Measurements from ENCODE around the gene DDX54. TPM values are rescaled to one million over a fixed set of nuclear protein-coding genes. Genes with fewer than 3 reads are reported as not detected.

DDX54 gene
- total RNA-seq, 1 experiment from 2014 or later = 83.0 TPM

DNA sequence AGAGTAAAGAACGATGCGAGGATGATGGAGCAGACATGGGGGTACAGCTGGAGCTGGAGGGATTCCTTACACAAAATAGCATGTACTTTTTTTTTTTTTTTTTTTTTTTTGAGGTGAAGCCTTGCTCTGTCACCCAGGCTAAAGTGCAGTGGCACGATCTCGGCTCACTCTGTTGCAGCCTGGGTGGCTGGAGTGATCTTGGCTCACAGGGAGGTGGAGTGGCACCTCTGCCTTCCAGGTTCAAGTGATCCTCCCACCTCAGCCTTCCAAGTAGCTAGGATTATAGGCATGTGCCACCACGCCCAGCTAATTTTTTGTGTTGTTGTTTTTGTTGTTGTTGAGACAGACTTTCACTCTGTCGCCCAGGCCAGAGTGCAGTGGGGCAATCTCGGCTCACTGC lies 44.6 kb downstream of the DDX54 start:
- Histone ChIP-seq H2AFZ (ENCODE audit: low read length) (no peak overlapping the region), H2BK20ac (ENCODE audit: low read depth, low read length, poor library complexity, severe bottlenecking) (no peak overlapping the region), H3K79me2 (ENCODE audit: insufficient read depth, low read length) (no peaks in the 10 kb centered on the region), H4K91ac (ENCODE audit: insufficient read length, low read depth, low read length) (no peak overlapping the region), H4K5ac (ENCODE audit: insufficient read length, low read depth, low read length) (no peak overlapping the region), H3K14ac (ENCODE audit: insufficient read depth, low read length) (no peak overlapping the region), H2BK120ac (ENCODE audit: low read depth, low read length, poor library complexity, severe bottlenecking) (no peak overlapping the region), H4K8ac (replicated peaks; ENCODE audit: insufficient read length, low read depth, low read length) (no peak overlapping the region), H4K20me1 (ENCODE audit: control insufficient read depth, insufficient read depth, insufficient read length) (no peaks in the 10 kb centered on the region), H3K18ac (ENCODE audit: insufficient read length, low read depth, low read length) (no peak overlapping the region), H3K9ac (ENCODE audit: extremely low read depth, insufficient read length, low read length) (no peak overlapping the region), H3K27ac (ENCODE audit: insufficient read length, low read depth, low read length) (no peak overlapping the region), H2BK5ac (ENCODE audit: insufficient read length, low read length) (no peak overlapping the region), H3K4ac (ENCODE audit: low read depth, low read length) (no peak overlapping the region), H3K4me1 (ENCODE audit: insufficient read depth, low read length) (peaks cover 2% of the 10 kb centered on the region; the same call in 1 of the 2 replicates), H3K23ac (ENCODE audit: insufficient read length, low read depth, low read length) (no peak overlapping the region), H3T11ph (ENCODE audit: low read length) (no peak overlapping the region), H2BK12ac (ENCODE audit: insufficient read length, low read depth, low read length) (no peak overlapping the region), H3K9me3 (ENCODE audit: control insufficient read depth, low read depth, low read length) (no peaks in the 10 kb centered on the region), H3K23me2 (ENCODE audit: insufficient read length, low read depth, low read length, poor library complexity, severe bottlenecking) (peaks cover 4% of the 10 kb centered on the region), H3K27me3 (ENCODE audit: insufficient read depth, low read length) (no peaks in the 10 kb centered on the region), H3K4me2 (ENCODE audit: insufficient read depth, insufficient read length, low read length) (no peak overlapping the region), H2AK5ac (ENCODE audit: insufficient read length, low read length) (no peak overlapping the region), H3K79me1 (ENCODE audit: insufficient read depth, low read depth, low read length, poor library complexity, severe bottlenecking) (no peaks in the 10 kb centered on the region), H3K56ac (ENCODE audit: insufficient read length, low read depth, low read length) (no peak overlapping the region), H2BK15ac (ENCODE audit: low read depth, low read length) (no peak overlapping the region)
- H3K36me3 Mint-ChIP-seq (ENCODE audit: insufficient read depth in 1 of 3, low read depth in 3 of 3) = no peaks in the 10 kb centered on the region
- no peak overlapping the region for H3K27ac Mint-ChIP-seq
- H3K9me3 Mint-ChIP-seq = no peaks in the 10 kb centered on the region; a peak in 1 of 5 replicates
- H3K4me1 Mint-ChIP-seq = peaks cover 13 to 22% of the 10 kb centered on the region in 2 experiments
- DNase-seq = no peak
- H3K4me3 Mint-ChIP-seq = no peak overlapping the region
- WGBS (ENCODE audit: extremely low coverage, insufficient read length, low lambda C conversion rate) = no CpG with 5 or more reads among the region's 7 CpGs
- TF ChIP-seq, protein P1, sequence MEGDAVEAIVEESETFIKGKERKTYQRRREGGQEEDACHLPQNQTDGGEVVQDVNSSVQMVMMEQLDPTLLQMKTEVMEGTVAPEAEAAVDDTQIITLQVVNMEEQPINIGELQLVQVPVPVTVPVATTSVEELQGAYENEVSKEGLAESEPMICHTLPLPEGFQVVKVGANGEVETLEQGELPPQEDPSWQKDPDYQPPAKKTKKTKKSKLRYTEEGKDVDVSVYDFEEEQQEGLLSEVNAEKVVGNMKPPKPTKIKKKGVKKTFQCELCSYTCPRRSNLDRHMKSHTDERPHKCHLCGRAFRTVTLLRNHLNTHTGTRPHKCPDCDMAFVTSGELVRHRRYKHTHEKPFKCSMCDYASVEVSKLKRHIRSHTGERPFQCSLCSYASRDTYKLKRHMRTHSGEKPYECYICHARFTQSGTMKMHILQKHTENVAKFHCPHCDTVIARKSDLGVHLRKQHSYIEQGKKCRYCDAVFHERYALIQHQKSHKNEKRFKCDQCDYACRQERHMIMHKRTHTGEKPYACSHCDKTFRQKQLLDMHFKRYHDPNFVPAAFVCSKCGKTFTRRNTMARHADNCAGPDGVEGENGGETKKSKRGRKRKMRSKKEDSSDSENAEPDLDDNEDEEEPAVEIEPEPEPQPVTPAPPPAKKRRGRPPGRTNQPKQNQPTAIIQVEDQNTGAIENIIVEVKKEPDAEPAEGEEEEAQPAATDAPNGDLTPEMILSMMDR (conservative IDR thresholded peaks at IDR 0.05) = no peak
- peaks cover 12% of the 10 kb centered on the region for H3K27me3 Mint-ChIP-seq (ENCODE audit: low read depth)
